ENCODE results near the gene DCLK2.

Gene DCLK2

DNA sequence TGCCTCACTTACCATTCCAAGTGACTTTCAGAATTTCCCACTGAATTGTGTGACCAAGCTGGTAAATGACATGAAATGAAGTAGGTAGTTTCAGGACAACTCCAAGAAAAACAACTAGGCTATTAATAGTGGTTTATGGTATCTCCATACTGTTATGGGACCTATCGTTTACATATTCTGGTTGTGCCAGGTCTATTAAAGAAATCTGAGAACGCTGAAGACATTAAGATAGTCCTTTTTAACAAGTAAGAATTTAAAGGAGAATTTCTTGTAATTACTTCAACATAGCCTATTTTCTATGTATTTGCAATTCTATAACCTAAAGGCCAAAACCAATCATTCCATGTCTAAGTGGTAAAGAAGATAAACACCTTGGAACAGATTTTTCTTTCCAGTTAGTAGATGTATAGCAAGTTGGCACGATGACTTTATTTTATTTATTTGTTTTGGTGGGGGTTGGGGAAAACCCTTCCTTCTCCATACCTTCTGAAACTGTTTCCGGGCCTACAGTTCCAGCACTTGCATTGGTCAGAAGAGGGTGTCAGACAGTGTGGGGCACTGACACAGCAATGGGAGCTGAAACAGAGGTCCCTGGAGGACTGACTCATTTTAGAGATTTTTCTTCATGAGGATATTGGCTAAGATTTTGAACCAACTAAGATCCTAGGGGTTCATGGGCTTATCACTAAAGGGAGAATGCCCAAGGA is 7.6 kb upstream of the DCLK2 start:
- DNase-seq: no peak

DNA sequence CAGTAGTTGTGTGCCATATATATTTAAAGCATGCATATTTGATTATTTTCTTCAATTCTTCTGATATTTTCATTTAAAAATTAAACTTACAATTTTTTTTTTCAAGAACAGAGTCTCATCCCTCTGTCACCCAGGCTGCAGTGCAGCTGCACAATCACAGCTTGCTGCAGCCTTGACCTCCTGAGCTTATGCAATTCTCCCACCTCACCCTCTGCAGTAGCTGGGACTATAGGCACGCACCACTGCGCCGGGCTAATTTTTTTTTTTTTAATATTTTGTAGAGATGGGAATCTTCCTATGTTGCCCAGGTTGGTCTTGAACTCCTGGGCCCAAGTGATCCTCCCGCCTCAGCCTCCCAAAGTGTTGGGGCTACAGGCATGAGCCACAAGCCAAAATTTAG is 5.8 kb upstream of the DCLK2 start:
- DNase-seq: no peak

DNA sequence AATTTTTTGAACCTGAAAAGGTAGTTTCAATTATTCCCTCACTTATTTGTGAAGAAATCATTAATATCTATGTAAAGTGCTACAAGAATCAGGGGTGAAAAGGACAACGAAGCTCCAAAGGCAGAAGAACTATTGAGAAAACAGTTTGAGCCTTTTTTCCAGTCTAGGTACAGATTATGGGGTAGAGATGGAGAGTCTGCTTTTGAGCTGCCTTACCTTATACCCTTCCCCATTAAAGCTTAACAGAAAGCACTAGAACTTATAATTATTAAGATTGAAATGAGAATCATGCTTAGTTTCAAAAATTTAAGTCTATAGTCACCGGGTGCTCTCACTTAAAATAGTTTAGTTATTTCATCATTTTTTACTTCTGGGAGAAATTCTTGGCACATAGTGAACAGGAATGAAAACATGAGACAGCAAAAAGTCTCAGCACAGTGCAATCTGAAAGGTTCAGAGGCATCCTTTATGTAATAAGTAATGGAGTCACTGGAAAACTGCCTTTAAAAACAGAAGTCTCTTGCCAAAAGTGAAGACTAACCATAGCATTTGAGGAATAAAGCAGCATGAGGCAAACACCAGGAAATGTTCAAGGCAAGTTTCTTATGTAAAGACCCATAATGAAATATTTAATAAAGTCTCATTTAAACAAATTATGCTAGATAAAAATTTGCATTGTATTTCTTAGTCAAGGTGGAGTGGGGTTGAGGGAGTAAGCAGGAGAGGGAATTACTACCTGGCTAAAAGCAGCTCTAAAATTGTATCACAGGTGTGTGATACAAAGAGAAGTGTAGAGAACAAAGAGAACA is 5.1 kb upstream of the DCLK2 start:
- DNase-seq: no peak

DNA sequence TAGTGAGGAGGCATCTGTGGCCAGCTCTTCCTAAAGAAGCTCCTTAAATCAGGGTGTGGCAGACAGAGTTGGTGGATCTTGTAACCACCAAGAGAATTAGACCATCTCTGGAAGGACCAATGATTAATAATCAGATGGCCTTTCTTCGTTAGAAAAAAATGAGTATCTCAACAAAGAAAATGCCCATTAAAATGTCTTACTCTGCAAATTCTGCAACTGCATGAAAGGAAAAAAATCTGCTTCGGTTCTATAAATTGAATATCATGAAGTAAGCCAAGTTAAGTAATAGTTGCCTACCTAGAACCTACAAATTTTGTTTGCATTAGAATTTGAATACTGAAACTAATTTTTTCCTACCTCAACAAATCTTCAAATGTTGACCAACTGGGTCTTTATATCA is 4.2 kb upstream of the DCLK2 start:
- no peak for DNase-seq

DNA sequence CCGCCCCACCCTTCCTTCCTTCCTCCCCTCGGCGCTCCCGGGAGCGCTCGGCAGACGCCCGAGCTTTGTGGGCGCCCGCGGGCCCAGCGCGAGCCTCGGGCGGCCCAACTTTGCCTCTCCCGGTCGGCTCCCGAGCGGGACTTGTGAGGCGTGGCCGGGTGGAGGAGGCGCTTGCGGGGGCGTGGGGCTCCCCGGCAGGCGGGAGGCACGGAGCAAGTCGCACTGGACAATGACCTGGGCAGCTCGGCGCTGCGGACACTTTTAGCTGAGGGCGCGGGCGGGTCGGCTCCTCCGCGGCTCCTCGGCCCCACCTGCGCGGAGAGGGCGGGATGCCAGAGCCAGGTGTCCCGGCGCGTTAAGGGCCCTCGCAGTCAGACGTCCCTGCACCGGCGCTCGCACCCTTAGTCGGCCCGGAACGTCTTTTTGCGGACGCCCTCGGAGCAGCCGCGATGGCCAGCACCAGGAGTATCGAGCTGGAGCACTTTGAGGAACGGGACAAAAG is 385 bp downstream of the DCLK2 start:
- peak; percentile 10 for DNase-seq

DNA sequence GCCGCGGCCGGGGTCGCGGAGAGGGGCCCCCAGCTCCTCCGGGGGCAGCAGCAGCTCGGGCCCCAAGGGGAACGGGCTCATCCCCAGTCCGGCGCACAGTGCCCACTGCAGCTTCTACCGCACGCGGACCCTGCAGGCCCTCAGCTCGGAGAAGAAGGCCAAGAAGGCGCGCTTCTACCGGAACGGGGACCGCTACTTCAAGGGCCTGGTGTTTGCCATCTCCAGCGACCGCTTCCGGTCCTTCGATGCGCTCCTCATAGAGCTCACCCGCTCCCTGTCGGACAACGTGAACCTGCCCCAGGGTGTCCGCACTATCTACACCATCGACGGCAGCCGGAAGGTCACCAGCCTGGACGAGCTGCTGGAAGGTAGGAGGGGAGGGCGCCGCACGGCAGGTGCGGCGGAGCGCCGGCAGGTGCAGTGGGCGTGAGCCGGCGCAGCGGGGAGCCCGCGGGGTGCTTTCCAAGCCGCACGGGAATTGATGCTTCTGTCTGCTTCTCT is 886 bp downstream of the DCLK2 start:
- DNase-seq: no peak

DNA sequence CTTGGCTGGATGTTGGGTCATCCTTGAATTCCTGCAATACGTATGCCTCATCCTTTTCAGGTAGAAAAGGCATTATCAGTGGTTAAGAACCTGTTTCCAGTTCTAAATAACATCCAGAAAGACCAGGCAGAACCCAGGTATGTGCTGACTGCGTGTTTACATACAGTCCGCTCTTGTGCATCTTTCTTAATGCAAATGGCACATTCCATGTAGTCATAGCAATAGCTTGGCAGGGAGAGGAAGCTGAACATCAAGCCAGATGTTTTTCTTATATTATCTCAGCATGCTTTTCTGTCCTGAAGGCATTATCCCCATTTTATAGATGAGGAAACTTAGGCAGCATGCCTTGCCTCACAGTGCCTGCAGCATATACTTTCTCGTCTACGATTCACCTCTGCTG is 2.1 kb downstream of the DCLK2 start:
- DNase-seq: no peak

DNA sequence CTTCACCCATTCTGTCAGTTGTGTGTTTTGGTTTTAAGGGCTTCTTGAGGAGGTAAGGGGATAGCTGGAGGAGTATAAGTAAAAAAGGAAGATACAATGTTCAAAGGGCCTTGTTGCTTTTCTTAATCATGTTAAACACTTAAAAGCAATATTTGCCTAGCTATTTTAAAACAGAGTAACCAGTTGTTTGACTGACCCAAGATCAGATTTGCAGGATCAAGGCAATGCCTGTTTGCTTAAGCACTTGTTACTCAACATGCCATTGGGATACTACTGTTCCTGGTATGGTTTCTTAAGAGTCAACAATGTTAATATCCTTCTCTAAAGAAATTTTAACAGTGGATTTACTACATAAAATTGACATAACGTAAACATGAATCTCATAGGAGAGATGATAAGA is 2.6 kb downstream of the DCLK2 start:
- DNase-seq: no peak

DNA sequence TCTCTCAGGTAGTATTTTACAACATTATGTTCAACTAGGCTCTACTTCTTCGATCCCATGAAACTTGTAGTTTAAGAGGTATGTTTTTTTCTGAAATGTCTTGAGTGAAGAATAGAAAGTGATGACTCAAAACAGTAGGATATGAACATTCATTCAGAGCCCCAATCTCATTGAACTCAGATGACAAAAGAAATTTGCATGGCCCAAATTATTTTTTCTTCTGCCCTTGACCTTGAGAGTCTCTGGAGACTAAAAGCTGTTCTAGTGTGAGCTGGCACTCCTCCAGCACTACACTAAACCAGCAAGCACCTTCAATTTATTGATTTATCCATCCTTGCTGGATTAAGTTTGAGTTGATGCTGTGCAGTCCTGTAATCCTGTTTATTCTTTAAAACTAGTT is 4.0 kb downstream of the DCLK2 start:
- DNase-seq: no peak

DNA sequence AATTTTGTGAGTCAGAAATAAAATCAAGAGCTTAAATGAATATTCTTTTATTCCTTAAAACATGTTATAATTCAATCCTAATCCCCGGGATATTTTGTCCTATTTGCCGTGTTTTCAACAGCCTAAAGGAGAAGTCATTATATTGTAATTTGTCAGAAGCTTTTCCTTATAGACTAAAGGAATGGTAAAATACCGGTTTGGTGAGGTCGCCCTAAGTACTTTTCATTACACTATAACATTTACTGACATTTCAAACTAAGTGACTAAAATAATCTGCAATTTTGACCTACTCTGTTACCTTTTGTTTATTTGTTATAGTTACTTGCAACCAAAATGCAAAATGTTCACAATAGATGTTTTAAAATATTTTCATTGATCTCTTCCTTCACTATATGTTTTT is 8.8 kb downstream of the DCLK2 start:
- DNase-seq: no peak

DNA sequence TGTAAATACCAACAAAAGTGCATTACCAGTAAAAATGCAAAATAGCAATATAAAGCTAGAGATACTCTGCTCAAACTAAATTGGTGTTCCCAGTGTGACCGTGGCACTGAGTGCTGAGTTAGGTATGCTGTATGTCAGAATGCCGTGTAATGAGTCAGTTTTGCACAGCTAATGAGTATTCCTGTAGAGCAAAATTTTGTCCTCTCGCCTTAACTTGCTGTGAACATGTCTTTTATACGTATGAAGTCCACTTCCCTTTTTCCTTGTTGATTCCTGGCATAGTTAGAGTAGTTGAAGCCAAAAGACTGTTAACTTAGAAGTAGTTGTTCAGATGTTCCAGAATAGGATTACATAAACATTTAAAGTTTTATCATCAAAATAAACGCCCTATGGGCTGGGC is 11.5 kb downstream of the DCLK2 start:
- no peak for DNase-seq

DNA sequence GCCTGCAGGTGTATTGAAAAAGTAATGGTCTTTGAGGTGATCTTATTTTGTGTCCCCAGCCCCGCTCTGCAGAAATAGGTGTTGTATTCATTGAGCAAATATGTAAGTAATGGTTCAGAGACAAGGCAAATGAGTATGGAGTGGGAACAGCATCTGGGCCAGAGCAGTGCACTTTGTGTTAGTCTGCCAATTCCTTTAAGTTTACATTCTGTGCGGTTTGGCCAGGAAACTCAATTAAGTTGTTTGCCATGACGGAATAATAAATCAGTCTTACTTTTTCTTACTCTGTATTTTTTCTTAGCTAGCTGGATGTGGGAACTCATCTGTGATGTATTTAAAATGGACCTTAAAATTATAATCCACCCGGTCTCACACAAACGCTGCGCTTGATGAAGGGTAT is 12.6 kb downstream of the DCLK2 start:
- DNase-seq: no peak

- no peak for DNase-seq
Observed at GRCh38 chr4:150094676-150095075, 16.4 kb downstream of the DCLK2 start.

- DNase-seq: no peak
Observed at GRCh38 chr4:150096625-150097024, 18.4 kb downstream of the DCLK2 start.

DNA sequence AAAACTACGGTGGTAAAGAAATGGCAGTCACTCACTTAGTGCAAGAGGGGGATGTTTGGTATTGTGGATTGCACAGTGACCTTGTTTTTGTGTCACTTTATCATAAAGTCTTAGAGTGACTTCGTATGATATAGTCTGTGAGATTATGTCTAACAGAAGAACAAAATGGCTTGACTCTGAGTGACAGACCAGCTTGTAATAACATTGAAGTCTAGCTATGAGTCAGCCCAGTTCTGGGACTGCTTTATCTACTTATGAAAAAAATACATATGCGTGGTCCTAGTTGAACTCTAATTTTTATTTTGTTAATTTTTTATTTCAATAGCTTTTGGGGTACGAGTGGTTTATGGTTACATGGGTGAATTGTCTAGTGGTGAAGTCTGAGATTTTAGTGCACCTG is 20.0 kb downstream of the DCLK2 start:
- no peak for DNase-seq

GRCh38 chr4:150104404-150105027 is 26.3 kb downstream of the DCLK2 start:
- no peak for DNase-seq

GRCh38 chr4:150106886-150107285 is 28.6 kb downstream of the DCLK2 start:
- DNase-seq: no peak

DNA sequence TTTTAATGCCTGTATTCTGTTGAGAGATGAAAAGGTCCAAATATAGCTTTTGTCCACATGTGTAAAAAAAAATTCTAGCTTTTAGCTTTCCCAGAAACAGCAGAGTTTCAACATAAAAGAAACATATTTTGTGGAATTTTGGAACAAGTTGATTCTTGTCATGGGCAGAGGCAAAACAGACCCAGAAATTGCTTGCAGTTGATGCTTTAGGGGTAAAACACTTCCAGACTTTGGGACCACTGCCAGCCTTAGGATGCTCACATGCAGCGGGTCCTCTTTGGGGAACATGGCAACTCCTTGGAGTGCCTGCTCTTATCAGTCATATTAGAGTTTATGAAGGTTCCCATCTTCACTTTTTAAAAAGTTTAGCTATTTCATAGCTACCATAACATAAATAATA is 30.4 kb downstream of the DCLK2 start:
- DNase-seq: no peak

DNA sequence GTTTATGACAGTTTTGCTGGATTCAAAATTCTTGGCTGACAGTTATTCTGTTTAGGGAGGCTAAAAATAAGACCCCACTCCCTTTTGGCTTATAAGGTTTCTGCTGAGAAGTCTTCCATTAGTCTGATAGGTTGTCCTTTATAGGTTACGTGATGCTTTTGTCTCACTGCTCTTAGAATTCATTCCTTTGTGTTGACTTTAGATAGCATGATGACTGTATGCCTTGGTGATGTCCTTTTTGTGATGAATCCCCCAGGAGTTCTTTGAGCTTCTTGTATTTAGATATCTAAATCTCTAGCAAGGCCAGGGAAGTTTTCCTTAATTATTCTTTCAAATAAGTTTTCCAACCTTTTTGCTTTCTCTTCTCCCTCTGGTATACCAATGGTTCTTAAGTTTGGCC is 36.4 kb downstream of the DCLK2 start:
- DNase-seq: no peak

DNA sequence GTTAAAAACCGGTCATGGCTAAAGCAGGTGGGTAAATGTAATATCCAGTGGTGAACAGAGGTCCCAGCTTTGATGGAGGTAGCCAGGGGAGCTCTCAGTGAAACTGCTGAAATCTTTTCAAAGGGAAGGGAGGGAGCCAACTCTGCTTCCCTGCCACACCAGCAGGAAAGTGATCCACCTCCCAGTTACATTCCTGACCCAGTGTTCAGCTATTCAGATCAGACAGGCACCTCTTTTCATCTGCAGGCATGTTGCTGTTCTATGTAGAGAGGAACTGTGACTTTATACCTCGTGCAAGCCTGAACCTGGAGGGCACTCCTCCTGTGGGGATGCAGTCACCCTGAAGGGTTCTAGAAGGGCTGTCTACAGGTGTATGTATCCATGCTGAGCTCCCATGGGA is 37.6 kb downstream of the DCLK2 start:
- DNase-seq: no peak

- DNase-seq: no peak
Observed at GRCh38 chr4:150116506-150116905, 38.3 kb downstream of the DCLK2 start.

- no peak for DNase-seq
Observed at GRCh38 chr4:150117094-150117493, 38.8 kb downstream of the DCLK2 start.

- DNase-seq: no peak
Observed at GRCh38 chr4:150117629-150118028, 39.4 kb downstream of the DCLK2 start.

- DNase-seq: no peak
Observed at GRCh38 chr4:150119492-150119891, 41.2 kb downstream of the DCLK2 start.
